ENCODE data around the gene STRIT1. TPM values are rescaled to one million over a fixed set of nuclear protein-coding genes. Genes with fewer than 3 reads are reported as not detected.

The STRIT1 gene
- polyA plus RNA-seq (2013, experiment 1 of 2; ENCODE audit: insufficient read length): not detected
- 0.96 TPM for polyA plus RNA-seq (2013, experiment 2 of 2; ENCODE audit: insufficient read length)

- no peak for DNase-seq
Measured at GRCh38 chr3:155293516-155293915, at the start of gene STRIT1. Gene STRIT1, minus strand, starts transcription at chr3:155293683.

- DNase-seq: no peak
Measured at GRCh38 chr3:155342344-155342743, 48.9 kb upstream of the STRIT1 start.

GRCh38 chr3:155339052-155339451, 45.6 kb upstream of the STRIT1 start:
- peak; percentile 27 for DNase-seq

GRCh38 chr3:155335724-155336354, 42.4 kb upstream of the STRIT1 start:
- DNase-seq: no peak

- DNase-seq: no peak
Measured at GRCh38 chr3:155334914-155335723, 41.6 kb upstream of the STRIT1 start.

GRCh38 chr3:155334215-155334913, 40.9 kb upstream of the STRIT1 start:
- no peak for DNase-seq

- no peak for DNase-seq
Measured at GRCh38 chr3:155332716-155333115, 39.2 kb upstream of the STRIT1 start.

GRCh38 chr3:155331078-155331477, 37.6 kb upstream of the STRIT1 start:
- no peak for DNase-seq

GRCh38 chr3:155330370-155330769, 36.9 kb upstream of the STRIT1 start:
- no peak for DNase-seq

GRCh38 chr3:155329513-155330048, 36.1 kb upstream of the STRIT1 start:
- no peak for DNase-seq

- DNase-seq: no peak
Measured at GRCh38 chr3:155327871-155328270, 34.4 kb upstream of the STRIT1 start.

GRCh38 chr3:155327430-155327829, 33.9 kb upstream of the STRIT1 start:
- no peak for DNase-seq

GRCh38 chr3:155326901-155327300, 33.4 kb upstream of the STRIT1 start:
- no peak for DNase-seq

GRCh38 chr3:155326244-155326643, 32.8 kb upstream of the STRIT1 start:
- DNase-seq: no peak

GRCh38 chr3:155325263-155325835, 31.9 kb upstream of the STRIT1 start:
- DNase-seq: no peak

- peak; percentile 82 for DNase-seq
Measured at GRCh38 chr3:155323063-155323666, 29.7 kb upstream of the STRIT1 start.

GRCh38 chr3:155321418-155321817, 27.9 kb upstream of the STRIT1 start:
- peak; percentile 29 for DNase-seq

- no peak for DNase-seq
Measured at GRCh38 chr3:155320934-155321333, 27.5 kb upstream of the STRIT1 start.

GRCh38 chr3:155318740-155319139, 25.3 kb upstream of the STRIT1 start:
- DNase-seq: no peak

GRCh38 chr3:155317211-155317610, 23.7 kb upstream of the STRIT1 start:
- DNase-seq: peak; percentile 21

- no peak for DNase-seq
Measured at GRCh38 chr3:155316426-155316825, 22.9 kb upstream of the STRIT1 start.

- no peak for DNase-seq
Measured at GRCh38 chr3:155313916-155314315, 20.4 kb upstream of the STRIT1 start.
